OCI-M1 (cell line): ENCODE results near the gene FDCSP.
"Not testable (repeated sequence)": the region's sequence is repeated elsewhere in the genome, so short reads cannot be mapped to it uniquely, and the experiment has no call there.

Experiments
- DNase-seq: peaks from one replicate; lab custom pipeline; 2025; lab: John Stamatoyannopoulos, UW

The FDCSP gene

GRCh38 chr4:70225824-70226223, at the start of gene FDCSP:
TSS of gene FDCSP (plus strand) at chr4:70226124. CDS start at chr4:70231195, 5,071 bp downstream.
- no peak for DNase-seq

GRCh38 chr4:70177090-70177489, 48.8 kb upstream of the FDCSP start:
- DNase-seq = no peak

DNA sequence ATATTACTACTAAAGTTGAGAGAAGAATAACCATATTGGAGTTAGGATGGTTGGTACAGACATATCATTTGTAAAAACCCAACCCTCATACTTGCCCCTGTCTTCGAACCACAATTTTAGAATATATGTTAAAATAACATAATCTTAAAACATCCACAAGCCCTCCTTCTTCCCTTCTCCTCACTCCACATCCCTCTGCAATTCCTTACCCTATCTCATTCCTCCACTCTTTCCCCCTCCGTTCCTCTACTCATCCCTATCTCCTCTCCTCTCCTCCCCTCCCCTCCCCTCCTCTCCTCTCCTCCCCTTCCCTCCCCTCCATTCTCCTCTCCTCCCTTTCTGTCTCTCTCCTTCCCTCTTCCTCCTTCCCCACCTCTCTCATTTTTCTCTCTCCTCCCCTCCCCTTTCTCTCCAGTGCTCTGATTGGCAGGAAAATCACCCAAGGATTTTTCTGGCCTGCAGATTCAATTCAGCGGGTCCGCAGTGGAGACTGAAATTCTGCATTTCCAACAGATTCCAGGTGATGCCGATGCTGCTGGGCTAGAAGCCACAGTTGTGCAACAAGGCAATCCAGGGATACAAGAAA, 47.8 kb upstream of the FDCSP start:
- DNase-seq = no peak

DNA sequence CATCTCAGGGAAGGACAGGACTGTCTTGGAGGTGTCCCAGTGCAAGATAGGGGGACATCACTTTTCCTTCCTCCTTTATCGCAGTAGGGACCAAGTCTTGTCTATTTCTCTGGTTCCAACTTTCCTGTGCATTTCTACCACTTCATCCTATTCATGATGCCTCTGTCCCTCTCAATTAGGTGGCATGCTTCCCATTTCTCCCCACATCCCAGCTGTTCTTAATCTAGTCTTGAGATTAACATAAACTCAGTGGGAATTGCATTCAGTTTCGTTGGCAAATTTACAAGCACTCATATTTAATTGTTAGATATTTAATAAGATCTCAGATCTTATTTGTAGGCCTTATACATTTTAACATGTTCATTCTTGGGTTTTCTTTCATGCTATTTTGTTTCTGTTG, 46.1 kb upstream of the FDCSP start:
- DNase-seq = no peak

GRCh38 chr4:70181864-70182263, 44.1 kb upstream of the FDCSP start:
- no peak for DNase-seq

DNA sequence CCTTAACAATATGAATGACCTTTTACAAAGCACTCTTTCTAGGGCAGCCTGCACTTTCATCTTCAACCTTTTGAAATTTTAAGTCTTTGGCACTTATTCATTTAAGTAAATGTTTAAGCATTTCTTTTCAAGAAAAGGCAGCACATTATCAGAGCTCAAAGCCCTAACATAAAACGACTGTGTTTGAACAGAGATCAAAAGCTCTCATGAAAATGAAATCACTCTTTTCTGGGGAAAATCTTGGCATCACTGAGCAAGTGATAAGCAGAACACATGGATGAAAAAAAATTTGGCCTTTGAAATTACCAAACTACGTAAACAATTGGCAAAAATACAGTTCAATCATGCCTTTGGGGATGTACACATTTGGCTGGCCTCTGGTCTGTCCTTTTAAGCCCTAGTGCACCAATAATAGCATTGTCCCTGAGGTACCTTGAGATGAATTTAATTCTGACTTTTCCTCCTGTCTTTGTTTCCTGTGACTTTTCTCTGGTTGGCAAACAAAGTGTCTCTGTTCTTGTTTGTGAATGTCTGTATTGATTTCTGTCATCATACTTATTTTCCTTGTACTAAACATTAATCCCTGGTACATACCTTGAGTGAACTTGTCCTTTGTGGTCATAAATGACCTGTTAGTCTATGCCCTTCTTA, 43.3 kb upstream of the FDCSP start:
- no peak for DNase-seq

GRCh38 chr4:70183168-70183939, 42.6 kb upstream of the FDCSP start:
- DNase-seq = peak; percentile 72

DNA sequence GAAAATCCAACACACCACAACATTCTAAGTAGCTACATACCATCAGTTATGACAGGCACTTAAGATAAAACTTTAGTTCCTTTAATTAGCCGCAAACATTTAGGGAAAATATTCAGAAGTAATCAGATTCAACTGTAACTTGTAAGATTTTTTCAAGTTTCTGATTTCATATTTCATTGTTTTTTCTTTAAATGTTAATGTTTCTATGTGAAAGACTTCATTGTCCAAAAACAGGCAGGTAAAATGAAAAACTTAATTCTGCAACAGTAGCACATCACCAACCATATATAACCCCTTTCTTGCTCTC, 42.0 kb upstream of the FDCSP start:
- no peak for DNase-seq

- DNase-seq = no peak
Observed at GRCh38 chr4:70187216-70187615, 38.7 kb upstream of the FDCSP start.

DNA sequence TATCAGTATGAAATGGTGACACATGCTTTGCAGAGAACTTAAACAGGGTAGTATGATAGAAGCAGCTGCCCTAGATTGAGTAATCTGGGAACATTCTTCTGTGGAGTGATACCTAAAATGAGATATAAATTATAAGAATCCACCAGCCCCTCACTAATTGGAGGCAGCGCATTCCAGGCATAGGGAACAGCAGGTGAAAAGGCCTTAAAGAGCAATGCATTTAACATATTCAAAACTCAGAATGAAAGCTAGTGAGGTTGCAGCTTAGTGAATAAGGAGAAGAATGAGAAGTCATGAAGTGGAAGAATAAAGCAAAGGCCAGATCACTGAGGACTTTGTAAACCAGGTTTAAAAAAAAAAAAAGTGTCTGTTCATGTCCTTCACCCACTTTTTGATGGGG, 35.3 kb upstream of the FDCSP start:
- DNase-seq = no peak

DNA sequence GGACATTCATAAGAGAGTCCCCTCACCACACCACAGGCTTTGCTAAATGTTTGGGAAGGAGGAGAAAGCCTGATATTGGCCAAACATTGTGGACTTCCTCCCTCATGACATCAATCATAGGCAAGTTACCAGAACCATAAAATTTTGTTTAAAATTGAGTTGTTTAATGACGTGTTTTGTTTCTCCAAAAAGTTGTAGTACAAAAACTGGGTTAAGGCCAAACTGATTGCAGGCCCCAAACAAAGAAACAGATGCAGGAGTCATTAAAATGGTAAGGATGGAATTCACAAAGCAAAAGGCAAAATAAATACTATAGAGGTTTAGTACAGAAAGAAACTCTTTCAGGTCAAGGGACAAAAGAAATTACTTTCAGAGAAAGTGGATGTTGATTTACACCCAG, 34.3 kb upstream of the FDCSP start:
- no peak for DNase-seq

- no peak for DNase-seq
Observed at GRCh38 chr4:70192895-70193294, 33.0 kb upstream of the FDCSP start.

DNA sequence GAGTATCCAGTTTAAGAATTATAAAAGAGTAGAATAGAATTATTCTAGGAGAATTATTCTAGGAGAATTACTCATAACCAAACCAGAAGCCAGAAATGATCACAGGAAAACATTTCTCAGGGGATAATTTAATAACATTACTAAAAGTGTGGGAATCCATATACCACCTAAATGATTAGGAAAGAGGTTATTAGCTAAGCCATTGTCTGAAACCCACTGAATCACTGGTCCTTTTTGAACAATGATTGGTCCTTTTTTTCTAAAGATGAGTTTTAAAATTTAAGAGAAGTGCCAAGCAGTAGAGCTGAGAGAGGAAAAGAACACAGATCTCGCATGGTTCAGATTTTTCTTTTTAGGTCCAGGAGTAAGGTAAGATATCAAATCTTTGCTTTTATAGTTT, 30.5 kb upstream of the FDCSP start, which contains the start of gene ODAM:
TSS of gene ODAM (plus strand) at position 301 of the 400 bp plus-strand sequence. CDS start 819 bp downstream, outside the sequence.
- DNase-seq = no peak

- DNase-seq = no peak
Observed at GRCh38 chr4:70196857-70197256, 29.1 kb upstream of the FDCSP start.

GRCh38 chr4:70197842-70198241, 28.1 kb upstream of the FDCSP start:
- DNase-seq = peak; percentile 22

DNA sequence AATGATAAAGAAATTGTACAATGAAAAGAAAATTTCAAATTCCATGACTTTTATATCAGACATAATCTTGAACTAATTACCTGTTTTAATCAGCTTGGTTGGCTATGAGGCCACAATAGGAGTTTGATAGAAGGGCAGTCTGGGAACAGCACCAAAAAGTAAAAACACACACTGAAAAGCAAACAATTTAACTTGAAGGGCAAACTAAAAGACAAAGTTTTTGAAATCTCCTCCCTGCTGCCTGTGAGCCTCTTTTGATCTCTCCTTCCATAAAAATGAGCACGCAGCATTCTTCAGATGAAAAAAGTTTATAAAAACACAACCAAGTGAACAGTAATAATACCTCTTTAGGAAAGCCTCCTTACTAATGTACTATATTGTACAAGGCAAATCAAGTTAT, 22.3 kb upstream of the FDCSP start:
- DNase-seq = no peak

DNA sequence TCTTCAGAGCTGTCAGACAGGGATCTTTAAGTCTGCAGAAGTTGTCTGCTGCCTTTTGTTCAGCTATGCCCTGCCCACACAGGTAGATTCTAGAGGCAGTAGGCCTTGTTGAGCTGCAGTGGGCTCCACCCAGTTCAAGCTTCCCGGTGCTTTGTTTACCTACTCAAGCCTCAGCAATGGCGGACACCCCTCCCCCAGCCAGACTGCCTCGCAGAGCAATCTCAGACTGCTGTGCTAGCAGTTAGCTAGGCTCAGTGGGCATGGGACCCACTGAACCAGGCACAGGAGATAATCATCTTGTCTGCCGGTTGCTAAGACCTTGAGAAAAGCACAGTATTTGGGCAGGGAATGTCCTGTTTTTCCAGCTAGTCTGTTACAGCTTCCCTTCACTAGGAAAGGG, 13.2 kb upstream of the FDCSP start:
- not testable (repeated sequence) for DNase-seq

DNA sequence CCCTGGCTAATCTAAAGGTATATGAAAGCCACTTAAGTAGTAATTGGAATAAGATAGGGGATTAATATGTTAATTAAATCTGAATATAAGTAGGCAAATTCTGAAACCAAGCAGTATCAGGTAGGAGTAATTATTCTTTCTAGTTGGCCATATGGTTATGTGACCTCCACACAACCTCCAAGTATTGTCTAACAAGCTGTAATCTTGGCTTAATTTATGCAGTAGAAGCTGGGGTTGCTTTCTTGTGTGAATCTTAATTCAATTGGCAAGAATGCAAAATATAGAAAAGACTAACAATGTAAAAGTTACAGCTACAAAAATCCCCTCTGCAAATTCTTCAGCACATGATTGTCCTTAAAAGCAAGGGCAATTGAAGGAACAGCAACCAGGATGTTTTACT, 9.8 kb upstream of the FDCSP start:
- not testable (repeated sequence) for DNase-seq

DNA sequence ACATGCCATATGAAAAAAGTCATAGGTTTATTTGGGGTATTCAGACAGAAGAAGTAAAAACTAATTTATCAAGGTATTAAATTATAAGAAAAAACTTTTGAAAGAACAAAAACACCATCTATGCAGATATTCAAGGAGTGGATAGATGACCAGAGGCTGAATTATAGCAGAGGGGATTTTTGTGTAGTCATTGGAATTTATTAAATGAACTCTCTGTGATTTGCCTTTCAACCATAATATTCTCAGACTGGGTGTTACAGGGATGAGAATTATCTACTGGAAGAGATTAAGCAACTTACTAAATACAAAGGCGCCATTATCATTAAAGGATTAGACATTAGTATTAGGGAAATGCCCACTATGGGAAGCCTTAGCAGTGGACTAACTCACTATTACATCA, 9.4 kb upstream of the FDCSP start:
- DNase-seq = not testable (repeated sequence)

DNA sequence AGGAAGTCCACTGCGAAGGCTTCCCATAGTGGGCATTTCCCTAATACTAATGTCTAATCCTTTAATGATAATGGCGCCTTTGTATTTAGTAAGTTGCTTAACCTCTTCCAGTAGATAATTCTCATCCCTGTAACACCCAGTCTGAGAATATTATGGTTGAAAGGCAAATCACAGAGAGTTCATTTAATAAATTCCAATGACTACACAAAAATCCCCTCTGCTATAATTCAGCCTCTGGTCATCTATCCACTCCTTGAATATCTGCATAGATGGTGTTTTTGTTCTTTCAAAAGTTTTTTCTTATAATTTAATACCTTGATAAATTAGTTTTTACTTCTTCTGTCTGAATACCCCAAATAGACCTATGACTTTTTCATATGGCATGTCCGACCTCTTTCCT, 4.5 kb upstream of the FDCSP start:
- DNase-seq = not testable (repeated sequence)

DNA sequence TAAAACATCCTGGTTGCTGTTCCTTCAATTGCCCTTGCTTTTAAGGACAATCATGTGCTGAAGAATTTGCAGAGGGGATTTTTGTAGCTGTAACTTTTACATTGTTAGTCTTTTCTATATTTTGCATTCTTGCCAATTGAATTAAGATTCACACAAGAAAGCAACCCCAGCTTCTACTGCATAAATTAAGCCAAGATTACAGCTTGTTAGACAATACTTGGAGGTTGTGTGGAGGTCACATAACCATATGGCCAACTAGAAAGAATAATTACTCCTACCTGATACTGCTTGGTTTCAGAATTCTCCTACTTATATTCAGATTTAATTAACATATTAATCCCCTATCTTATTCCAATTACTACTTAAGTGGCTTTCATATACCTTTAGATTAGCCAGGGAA, 4.1 kb upstream of the FDCSP start:
- DNase-seq = not testable (repeated sequence)

GRCh38 chr4:70236125-70236524, 10.2 kb downstream of the FDCSP start:
- no peak for DNase-seq

DNA sequence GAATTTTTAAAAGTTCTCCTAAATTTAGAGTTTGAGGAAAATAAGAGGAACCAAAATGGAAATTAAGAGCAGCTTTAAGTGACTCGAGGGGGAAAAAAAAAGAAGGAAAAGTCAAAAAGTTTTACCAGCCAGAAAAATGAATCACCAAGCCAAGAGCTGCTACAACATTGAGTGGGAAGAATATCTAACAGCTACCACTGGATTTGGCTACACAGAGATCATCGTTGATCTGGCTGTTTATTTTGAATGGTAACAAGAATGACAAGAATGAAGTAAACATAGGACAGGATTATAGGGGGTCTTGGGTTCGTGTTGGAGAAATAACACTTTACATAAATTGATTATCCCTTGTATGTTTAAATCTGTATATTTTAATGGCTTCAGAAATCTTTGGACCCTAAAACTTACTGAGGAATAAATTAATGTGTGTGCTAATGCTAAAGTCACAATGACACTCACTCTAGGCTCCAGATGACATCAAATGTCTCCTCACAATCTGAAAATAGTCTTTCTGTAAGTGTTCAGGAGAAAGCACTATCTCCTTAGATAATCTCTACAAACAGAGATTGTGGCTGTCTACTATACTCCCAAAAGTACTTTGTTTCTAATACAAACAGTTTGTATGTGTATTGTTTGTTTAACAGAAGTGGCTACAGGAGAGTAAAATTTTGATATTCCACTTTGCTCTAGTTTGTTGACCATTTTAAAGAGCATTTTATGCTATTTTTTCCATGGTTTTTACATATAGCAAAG, 13.4 kb downstream of the FDCSP start:
- no peak for DNase-seq
